Activated T-cell treated with anti-CD3 and anti-CD28 coated beads for 24 hours (primary cell): Measurements from ENCODE around the gene SNAPIN.

Experiments used
- DNase-seq: peaks from one replicate; pipeline ENCODE4 v3.0.0-alpha.2; 2020; ENCODE audit warnings: low read depth

Gene SNAPIN

GRCh38 chr1:153658400-153659174 is at the start of gene SNAPIN:
Gene SNAPIN (plus strand): TSS chr1:153658703. CDS start chr1:153658744, 41 bp downstream.
- DNase-seq: peak; percentile 89

- no peak for DNase-seq
Measured at GRCh38 chr1:153608742-153609584, 49.5 kb upstream of the SNAPIN start.

DNA sequence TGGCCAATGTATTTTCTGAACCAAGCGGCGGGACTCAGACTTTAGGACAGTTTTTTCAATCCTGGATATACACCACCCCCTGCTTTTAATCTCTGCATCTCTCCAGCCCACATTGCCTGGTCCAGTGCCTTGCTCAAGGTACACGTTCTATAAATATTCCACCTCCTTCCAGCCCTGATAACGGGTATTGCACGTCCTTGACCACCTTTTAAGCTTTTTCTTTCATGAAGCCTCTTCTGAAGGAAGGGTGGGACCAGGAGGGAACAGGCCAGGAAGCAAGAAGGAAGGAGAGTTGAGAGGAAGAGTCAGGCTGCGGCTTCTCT is 49.0 kb upstream of the SNAPIN start:
- no peak for DNase-seq

GRCh38 chr1:153610334-153610733 is 48.2 kb upstream of the SNAPIN start:
- DNase-seq: no peak

GRCh38 chr1:153610811-153611301 is 47.6 kb upstream of the SNAPIN start:
- DNase-seq: no peak

GRCh38 chr1:153611356-153611755 is 47.1 kb upstream of the SNAPIN start:
- DNase-seq: no peak

GRCh38 chr1:153612111-153612754 is 46.3 kb upstream of the SNAPIN start:
- no peak for DNase-seq

DNA sequence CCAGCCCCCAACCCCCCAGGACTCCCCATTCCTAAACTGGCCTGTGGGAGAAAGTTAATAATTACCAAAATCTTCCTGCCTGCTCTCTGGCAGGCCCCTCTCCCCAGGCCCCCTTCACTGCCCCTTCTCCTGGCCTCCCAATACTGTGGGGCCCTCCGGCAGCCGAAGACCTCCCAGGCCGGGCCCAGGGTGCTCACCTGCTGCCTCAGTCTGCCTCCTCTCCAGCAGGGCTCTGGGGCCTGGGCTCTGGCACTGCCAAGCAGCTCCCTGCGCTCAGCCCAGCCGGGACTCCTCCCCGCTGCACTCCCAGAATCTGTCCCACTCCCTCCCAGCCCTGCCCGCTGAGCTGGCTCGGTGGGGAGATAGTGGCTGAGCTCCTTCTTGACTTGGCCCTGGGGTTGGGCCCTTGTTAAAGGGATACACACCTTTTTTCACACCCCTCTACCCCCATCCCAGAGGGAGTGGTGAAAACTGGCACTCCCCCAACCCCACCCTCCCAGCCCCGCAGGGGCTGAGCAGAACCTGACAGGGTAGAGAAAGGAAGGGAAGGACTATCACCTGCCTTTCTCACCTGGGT is 45.7 kb upstream of the SNAPIN start, which contains the start of gene S100A16:
S100A16 (minus strand) TSS at position 383 of the 577 bp plus-strand sequence. CDS start 4,986 bp downstream, outside the sequence.
- DNase-seq: no peak

DNA sequence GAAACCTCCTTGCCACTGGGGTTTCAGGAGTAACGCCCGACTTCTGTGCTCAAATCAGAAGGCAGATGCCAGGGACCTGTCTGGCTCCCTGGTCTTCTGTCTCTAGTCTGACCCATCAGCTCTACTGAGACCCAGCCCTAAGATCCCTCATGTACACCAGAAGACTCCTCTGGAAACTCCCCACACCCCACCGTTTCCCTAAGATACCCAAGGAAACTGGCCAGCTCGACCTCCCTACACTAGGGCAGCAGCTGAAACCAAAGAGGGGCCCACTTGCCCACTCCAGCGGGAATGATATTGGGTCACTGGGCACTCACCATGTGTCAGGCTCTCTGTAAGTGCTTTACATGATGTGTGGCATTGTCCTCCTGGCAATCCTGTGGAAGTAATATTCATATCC is 45.1 kb upstream of the SNAPIN start:
- DNase-seq: no peak

DNA sequence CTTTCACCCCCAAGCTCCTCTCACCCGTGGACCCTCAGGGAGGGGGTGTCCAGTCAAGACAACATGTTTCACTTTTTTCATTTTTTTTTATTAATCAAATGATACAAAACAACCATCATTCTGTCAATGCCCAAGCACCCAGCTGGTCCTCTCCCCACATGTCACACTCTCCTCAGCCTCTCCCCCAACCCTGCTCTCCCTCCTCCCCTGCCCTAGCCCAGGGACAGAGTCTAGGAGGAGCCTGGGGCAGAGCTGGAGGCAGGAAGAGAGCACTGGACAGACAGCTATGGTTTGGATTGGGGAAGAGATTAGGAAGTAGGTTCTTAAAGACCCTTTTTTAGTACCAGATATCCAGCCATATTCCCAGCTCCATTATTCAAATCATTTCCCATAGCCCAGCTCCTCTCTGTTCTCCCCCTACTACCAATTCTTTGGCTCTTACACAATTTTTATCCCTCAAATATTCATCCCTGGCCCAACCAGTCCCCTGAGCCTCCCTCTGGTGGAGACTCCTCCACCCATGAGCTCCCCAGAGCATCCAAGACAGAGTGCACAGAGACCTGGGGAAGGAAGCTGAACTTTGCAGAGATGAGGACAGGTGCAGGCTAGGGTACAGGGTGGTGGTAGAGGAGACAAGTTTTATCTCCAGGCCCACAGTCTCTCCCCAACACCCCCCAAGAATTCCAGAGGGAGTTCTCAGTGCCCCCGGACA is 44.2 kb upstream of the SNAPIN start:
- no peak for DNase-seq

DNA sequence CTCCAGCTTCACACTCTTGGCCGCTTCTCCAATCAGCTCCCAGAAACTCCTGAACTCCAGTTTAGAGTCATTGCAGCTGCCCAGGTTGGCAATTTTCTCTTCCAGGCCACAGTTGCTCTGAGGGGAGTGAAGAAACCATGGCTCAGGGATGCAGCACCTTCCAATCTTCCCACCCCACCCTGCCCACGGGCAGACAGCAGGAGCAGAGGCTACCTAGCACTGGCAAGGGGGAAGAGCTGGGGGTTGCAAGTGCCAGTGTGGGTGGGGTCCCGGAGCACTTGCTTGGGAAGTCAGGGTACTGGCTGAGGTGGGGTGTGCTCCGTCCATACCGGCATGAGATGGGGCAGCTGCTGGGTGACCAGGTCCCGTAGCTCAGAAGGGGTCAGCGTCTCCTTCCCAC is 43.6 kb upstream of the SNAPIN start:
- no peak for DNase-seq

DNA sequence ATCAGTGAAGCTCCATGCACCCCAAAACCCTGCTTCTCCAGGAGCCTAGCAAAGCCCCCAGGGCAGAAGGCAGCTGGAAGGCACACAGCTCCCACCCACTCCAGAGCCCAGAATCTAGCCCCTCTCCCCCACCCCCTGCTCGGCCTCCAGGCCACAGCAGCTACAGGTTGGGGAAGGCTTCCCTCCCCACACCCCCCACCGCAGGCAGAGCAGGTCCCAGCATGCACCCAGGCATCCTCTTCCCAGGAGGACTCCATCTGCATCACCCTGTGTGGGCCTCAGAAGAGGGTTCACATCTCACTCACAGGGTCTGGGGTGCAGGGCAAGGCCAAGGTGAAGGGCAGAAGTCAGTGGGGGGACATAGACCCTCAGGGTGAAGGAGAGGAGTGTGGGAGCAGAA is 43.1 kb upstream of the SNAPIN start:
- no peak for DNase-seq

DNA sequence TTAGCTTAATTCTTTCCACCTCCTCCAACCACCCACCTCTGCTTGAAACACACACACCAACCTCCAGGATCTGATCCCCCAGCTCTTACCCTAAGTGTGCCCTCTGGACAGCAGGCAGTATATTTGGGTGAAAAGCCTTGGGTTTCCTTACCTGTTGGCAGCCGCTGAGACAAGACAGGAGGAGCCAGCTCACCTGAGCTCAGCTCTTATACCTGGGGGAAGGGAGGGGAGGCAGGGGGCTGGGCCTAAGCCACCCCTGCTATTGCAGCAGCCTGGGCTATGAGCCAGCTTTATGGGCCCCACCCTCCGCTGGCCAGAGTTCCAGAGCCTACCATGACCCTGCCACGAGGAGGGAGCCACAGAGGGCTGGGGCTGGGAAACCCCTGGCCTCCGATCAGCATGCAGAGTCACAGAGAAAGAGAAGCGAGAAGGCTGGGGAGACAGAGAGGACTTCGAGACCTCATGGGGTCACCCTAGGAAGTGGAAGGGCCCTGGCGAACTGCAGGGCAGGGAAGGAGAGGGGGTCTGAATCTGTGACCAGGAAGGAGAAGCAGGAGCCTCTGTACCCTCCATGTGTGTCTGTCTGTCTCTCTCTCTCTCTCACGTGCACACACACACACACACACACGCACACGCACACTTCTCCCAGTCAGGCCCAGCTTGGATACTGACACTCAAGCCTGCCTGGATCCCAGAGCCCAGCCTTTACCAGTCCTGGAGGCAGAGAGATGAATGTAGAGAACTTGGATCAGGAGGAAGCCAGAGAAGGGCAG is 42.2 kb upstream of the SNAPIN start, which contains the start of gene S100A14:
S100A14 (minus strand) TSS at position 182 of the 773 bp plus-strand sequence. CDS start 467 bp downstream, outside the sequence.
- no peak for DNase-seq

DNA sequence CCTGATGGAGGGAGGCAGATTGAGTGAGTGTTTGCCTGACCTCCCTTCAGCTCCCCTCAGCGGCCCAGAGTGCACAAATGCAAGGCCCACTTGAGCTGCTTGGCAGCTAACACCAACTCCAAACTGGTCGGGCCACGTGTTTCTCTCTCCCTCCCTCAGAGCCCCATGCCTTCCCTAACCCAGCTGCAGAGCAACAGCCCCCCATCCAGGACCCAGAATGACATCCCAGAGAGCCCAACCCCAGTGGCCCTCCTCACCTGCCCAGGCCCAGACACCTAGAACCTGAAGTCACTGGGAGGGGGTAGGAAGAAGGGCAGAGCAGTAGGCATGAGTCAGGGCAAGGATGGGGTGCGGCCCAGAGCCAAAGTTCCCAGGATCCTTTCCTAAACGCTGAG is 41.6 kb upstream of the SNAPIN start:
- no peak for DNase-seq

- no peak for DNase-seq
Measured at GRCh38 chr1:153617663-153618062, 40.8 kb upstream of the SNAPIN start.

DNA sequence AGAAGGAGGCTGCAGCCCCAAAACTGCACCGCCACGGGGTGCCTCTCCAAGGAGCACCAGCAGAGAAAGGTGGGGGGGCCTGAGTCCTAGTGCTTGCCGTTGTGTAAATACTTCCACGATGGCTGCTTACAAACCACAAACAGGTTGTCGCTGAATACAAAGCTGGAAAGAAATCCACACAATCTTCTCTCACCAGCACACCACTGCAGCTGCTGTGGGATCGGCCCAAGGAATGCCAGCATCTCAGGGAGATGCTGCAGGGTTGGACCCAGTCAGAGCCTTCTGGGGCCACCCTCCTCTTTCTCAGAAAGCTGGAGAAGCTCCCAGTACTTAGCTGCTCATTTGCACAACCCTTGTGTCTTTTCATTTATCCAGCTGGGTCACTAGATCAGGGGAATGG is 39.3 kb upstream of the SNAPIN start:
- DNase-seq: no peak

DNA sequence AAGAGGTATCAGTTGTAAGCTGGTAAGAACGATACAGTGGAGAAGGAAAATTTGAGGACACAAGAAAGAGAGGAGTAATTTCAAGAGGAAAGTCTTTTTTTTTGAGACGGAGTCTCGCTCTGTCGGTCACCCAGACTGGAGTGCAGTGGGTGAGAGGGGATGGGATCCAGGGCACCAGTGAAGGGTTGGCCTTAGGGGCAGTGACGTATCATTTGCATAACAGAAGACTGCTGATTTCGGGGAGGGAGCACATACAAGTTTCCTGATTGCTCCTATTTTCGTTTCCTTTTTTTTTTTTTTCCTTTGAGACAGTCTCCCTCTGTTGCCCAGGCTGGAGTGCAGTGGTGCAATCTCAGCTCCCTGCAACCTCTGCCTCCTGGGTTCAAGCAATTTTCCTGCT is 35.4 kb upstream of the SNAPIN start:
- DNase-seq: no peak

- no peak for DNase-seq
Measured at GRCh38 chr1:153624965-153625611, 33.4 kb upstream of the SNAPIN start.

- DNase-seq: no peak
Measured at GRCh38 chr1:153626477-153626903, 32.0 kb upstream of the SNAPIN start.
